Cardiac muscle cell (in vitro differentiated cells and primary cell): ENCODE data around the gene PARD3. TPM values are rescaled to one million over a fixed set of nuclear protein-coding genes. Genes with fewer than 3 reads are reported as not detected.

Experiments used
- DNase-seq, 2 donors: peaks; one replicate each; pipeline versions ENCODE4 v3.0.0 to v3.0.0-alpha.2; 2010 to 2017; ENCODE audit warnings: low read depth in 1 of 2, low spot score in 1 of 2
- H3K27ac ChIP-seq: fragments of 200-600 bp; sonication (generic); 2 replicates; pipeline ENCODE4 v1.5.1; 2016
- H3K27me3 ChIP-seq: fragments of 200-600 bp; sonication (generic); 2 replicates; pipeline ENCODE4 v1.6.0; 2016; ENCODE audit warnings: control low read depth
- H3K36me3 ChIP-seq: fragments of 200-600 bp; sonication (generic); 2 replicates; pipeline ENCODE4 v1.5.1; 2016; ENCODE audit warnings: control low read depth
- H3K4me1 ChIP-seq: fragments of 200-600 bp; sonication (generic); 2 replicates; pipeline ENCODE4 v1.8.1; 2017; ENCODE audit warnings: low read depth, mild to moderate bottlenecking, mixed run types
- H3K4me3 ChIP-seq: fragments of 200-600 bp; sonication (generic); 2 replicates; pipeline ENCODE4 v1.5.1; 2016; ENCODE audit warnings: mild to moderate bottlenecking
- H3K9me3 ChIP-seq: fragments of 200-600 bp; sonication (generic); 2 replicates; pipeline ENCODE4 v1.5.1; 2017; ENCODE audit warnings: low read depth, mild to moderate bottlenecking, control low read depth
- polyA plus RNA-seq: library from polyadenylated mRNA; unstranded; fragments of >200 nt; fragmentation: Nextera tagmentation; extraction: Ambion mirVana; gene quantifications from 2 replicates; pipeline ENCODE4 v1.2.1, GENCODE V29; 2016
- total RNA-seq: library from RNA; depleted of rRNA; stranded (reverse); fragments of >200 nt; gene quantifications from 2 replicates; pipeline ENCODE4 v1.2.3, GENCODE V29; 2016
- TF ChIP-seq, protein P1 (sequence below): IDR thresholded peaks from 2 replicates; pipeline ENCODE4 v1.5.1; 2012; ENCODE audit warnings: low read depth, mild to moderate bottlenecking, low read length

PARD3 gene
- total and polyA plus RNA-seq, 2 experiments from 2014 or later, result 36.5 to 64.8 TPM

DNA sequence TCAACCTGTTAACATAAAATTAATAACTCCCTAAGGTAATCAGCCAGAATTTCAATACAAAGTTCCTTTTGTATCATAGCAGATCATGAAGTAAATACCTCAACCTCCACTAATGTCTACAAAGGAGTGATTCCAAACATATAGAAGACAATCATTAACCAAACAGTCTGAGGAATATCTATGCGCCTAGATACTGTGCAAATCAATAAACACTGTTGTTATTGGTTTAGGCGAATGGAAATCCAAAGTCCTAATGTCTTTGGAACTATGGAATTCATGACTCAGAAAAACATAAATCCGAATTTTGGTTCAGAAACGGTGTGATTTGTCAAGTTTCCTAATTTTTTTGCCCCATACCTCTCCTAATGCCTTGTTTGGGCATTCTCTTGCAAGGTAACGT is 469.7 kb downstream of the PARD3 start:
- no peaks in the 10 kb centered on the region for H3K4me1 ChIP-seq
- H3K27me3 ChIP-seq, result no peaks in the 10 kb centered on the region
- no peaks in the 10 kb centered on the region for H3K36me3 ChIP-seq
- H3K27ac ChIP-seq, result no peak overlapping the region
- H3K9me3 ChIP-seq, result no peaks in the 10 kb centered on the region
- no peak overlapping the region for H3K4me3 ChIP-seq
- no peak for DNase-seq
- TF ChIP-seq, protein P1, sequence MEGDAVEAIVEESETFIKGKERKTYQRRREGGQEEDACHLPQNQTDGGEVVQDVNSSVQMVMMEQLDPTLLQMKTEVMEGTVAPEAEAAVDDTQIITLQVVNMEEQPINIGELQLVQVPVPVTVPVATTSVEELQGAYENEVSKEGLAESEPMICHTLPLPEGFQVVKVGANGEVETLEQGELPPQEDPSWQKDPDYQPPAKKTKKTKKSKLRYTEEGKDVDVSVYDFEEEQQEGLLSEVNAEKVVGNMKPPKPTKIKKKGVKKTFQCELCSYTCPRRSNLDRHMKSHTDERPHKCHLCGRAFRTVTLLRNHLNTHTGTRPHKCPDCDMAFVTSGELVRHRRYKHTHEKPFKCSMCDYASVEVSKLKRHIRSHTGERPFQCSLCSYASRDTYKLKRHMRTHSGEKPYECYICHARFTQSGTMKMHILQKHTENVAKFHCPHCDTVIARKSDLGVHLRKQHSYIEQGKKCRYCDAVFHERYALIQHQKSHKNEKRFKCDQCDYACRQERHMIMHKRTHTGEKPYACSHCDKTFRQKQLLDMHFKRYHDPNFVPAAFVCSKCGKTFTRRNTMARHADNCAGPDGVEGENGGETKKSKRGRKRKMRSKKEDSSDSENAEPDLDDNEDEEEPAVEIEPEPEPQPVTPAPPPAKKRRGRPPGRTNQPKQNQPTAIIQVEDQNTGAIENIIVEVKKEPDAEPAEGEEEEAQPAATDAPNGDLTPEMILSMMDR, result no peak

DNA sequence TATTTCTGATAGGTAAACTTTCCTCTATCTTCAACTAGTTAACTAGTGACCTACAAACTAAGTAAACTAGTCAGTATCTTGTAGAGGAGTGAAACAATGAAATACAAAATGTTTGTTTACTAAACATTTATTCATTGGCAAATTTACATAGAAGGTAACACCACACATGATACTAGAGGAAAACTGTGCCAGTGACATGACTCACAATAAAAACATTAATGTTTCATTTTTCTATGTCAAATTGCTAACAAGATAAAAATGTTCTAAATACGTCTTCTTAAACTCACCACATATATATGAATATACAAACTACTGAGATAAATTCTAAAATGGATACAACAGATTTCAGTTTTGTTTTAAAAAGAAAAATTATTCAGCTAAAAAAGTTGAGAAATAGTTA is 471.3 kb downstream of the PARD3 start:
- Histone ChIP-seq H3K4me1 (no peaks in the 10 kb centered on the region), H3K27ac (no peak overlapping the region), H3K9me3 (no peaks in the 10 kb centered on the region), H3K27me3 (no peaks in the 10 kb centered on the region), H3K4me3 (no peak overlapping the region), H3K36me3 (no peaks in the 10 kb centered on the region)
- DNase-seq, result peak in 1 of 2 donors; percentile 24
- TF ChIP-seq, protein P1, result no peak

DNA sequence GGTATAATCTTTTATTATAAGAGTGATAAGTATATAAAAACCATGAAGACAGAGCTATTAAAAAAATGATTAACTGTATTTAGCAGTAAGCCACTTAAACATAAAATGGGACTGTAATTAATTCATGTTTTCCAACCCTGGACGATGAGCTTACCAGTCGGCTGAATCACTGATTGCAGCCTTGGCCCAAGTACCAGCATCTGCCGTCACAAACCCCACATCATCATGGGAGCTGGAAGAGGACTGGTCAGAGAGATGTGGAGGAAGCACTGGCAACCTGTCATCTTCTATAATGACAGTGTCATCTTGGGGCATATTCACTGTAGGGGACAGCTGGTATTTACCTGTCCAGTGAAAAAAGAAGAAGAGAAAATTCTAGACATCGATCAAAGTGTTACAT is 473.6 kb downstream of the PARD3 start:
- Histone ChIP-seq H3K27me3 (no peaks in the 10 kb centered on the region), H3K9me3 (no peaks in the 10 kb centered on the region), H3K4me1 (no peaks in the 10 kb centered on the region), H3K4me3 (no peak overlapping the region), H3K27ac (no peak overlapping the region), H3K36me3 (no peaks in the 10 kb centered on the region)
- TF ChIP-seq, protein P1, result no peak
- peak in 1 of 2 donors; percentile 29 for DNase-seq

DNA sequence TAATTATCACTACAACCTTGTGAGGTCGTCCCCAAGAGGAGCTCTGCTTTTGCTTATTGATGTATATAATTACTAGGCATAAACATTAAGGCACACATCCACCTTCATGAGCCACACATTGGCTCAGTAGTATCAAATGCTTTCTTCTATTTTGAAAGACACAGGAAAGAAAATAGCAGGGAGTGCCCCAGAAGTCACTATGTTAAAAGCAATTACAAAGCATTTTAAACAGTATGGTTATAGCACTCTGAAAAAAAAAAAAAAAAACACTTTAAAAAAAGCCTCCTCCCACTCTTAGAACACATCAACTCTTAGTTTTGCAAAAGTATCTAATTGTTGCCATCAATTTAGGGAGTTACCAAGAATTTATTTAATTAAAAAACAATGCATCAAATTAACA is 474.2 kb downstream of the PARD3 start:
- TF ChIP-seq, protein P1, result no peak
- Histone ChIP-seq H3K9me3 (no peaks in the 10 kb centered on the region), H3K27me3 (no peaks in the 10 kb centered on the region), H3K36me3 (peaks cover 3% of the 10 kb centered on the region), H3K4me3 (no peak overlapping the region), H3K27ac (no peak overlapping the region), H3K4me1 (no peaks in the 10 kb centered on the region)
- no peak for DNase-seq

DNA sequence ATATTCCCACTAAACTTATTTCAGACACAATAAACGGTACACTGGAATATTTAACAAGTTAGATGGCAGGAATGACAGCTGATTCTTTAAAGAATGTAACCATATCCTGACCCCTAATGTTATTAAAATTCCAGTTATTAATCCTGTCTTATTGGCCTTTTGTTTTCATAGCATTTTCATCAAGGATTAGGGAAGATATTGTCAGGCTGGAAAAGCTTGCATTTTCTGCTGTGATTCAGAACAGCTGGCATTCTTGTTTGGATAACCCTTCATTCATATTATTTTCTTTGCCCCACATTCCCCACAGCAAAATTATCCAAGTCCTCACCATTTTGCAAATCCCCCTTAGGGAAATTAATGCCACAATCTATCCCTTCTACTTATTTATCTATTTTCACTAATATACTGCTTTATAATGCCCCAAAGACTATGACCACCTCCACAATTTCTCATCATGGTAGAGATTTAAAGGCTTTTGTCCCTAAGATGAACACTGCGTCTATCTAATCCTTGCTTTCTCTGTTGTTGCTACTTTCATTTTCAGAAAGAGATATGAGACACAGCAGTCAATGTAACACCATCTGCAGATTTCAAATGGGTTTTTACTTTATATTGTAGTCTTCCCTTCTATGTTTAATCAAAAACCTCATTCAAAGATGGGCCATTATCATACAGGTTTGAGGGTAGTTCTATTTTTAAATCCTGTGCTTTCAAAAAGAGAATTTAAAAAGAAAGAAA is 475.1 kb downstream of the PARD3 start:
- TF ChIP-seq, protein P1, result no peak
- DNase-seq, result no peak
- Histone ChIP-seq H3K4me3 (no peak overlapping the region), H3K4me1 (no peaks in the 10 kb centered on the region), H3K27ac (no peak overlapping the region), H3K36me3 (peaks cover 4% of the 10 kb centered on the region), H3K9me3 (no peaks in the 10 kb centered on the region), H3K27me3 (no peaks in the 10 kb centered on the region)
